ENCODE results near the gene ZNF837.
"Not testable (repeated sequence)": the region's sequence is repeated elsewhere in the genome, so short reads cannot be mapped to it uniquely, and the experiment has no call there.

Gene ZNF837

DNA sequence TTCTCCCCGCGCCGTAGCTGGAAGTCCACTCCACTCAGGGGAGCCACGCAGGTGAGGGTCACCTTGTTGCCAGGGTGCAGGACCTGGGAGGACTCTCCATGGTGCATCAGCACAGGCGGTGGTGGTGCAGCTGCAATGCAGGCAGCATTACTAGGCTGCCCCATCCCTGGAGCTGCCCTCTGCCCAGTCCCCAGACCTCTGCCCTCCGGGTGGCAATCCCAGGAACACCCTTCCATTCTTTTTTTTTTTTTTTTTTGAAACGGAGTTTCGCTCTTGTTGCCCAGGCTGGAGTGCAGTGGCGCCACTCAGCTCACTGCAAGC is 29.3 kb downstream of the ZNF837 start:
- DNase-seq (ENCODE audit: low spot score): no peak

DNA sequence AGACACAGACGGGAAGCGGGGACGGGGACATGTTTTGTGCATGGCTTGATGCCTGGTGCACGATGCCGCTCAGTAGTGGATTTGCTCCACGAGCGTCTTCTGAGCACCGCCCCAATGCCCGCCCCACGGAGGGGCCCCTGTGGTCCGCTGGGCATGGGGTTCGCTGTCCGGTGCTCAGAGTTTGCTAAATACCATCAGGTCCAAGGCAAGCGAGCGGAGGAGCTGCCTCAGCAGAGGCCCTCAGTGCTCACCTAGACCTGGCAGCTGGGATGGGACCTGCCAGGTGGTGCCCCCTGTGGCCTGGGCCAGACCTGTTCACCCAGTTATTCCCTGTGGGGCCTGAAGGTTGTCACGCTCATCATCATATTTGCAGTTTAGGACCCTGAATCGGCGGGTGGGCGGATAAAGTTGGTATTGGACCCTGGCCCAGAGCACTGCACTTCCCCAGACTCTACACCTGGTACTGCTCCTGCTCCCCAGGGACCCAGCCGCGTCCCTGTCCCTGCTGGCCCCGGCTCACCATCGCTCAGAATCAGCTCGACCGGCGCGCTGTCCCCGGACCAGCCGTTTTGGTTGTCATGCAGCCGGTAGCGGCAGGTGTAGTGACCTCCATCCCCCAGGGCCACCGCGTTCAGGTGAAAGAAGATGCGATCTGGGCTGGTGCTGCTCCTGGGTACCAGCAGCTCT is 29.8 kb downstream of the ZNF837 start:
- DNase-seq (ENCODE audit: low spot score): no peak

DNA sequence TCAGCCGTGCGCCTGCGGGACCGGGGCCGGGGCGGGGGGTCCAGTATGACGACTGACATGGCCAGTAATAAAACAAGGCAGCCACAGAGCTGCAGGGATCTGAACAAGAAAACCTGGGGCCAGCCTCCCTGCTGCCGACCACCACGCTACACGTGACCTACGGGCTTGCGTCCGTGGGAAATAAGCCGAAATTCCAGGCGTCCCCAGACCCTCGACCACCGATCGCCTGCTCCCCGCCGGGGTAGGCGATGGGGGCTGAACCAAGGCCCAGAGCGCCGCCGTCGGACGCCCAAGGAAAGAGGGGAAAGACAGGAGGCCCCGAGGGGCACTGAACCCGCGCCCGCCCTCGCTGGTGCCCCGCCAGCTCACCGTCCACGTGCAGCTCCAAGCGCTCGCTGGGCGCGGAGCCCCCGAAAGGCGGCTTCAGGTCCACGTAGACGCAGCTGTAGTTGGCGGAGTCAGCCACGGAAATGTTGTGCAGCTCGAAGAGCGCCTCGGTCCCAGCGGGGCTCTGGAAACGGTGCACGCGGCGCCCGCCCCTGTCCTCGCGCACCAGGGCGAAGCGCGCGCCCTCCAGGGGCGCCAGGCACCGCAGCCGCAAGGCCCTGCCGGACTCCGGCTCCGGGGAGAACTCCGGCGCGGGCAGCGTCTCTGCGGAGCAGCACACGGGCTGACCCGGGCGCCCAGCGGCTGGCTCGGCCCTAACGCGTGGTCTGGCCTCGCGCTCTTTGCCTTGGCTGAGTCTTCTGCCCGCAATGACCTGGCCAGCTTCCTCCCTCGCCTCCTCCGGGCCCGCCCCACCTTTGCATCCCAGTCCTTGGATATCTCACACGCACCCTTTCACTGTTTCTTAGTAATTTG is 30.6 kb downstream of the ZNF837 start:
- no peak for DNase-seq (ENCODE audit: low spot score)

DNA sequence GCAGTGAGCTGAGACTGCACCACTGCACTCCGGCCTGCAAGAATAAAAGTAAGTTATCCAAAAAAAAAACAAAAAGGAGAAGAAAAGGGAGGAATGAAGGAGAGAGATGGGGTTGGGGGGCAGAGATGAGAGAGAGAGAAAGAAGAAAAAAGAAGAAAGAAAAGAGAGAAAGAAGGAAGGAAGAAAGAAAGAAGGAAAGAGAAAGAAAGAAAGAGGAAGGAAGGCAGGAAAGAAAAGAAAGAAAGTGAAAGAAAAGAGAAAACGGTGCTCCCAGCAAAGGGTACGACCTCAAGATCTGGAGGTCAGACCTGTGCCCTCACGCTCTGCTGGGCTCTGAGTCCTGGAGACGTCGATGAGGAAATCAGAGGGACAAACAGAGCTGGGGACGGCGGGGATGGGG is 31.2 kb downstream of the ZNF837 start:
- no peak for DNase-seq (ENCODE audit: low spot score)

DNA sequence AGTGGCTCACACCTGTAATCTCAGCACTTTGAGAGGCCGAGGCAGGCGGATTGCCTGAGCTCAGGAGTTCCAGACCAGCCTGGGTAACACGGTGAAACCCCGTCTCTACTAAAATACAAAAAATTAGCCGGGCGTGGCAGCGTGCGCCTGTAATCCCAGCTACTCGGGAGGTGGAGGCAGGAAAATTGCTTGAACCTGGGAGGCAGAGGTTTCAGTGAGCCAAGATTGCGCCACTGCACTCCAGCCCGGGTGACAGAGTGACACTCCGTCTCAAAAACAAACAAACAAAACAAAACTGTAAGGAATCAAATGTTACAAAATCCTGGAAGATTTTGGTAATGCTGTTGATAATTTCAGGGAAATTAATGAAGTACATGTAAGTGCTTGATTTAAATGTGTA is 32.8 kb downstream of the ZNF837 start:
- DNase-seq (ENCODE audit: low spot score): not testable (repeated sequence)

DNA sequence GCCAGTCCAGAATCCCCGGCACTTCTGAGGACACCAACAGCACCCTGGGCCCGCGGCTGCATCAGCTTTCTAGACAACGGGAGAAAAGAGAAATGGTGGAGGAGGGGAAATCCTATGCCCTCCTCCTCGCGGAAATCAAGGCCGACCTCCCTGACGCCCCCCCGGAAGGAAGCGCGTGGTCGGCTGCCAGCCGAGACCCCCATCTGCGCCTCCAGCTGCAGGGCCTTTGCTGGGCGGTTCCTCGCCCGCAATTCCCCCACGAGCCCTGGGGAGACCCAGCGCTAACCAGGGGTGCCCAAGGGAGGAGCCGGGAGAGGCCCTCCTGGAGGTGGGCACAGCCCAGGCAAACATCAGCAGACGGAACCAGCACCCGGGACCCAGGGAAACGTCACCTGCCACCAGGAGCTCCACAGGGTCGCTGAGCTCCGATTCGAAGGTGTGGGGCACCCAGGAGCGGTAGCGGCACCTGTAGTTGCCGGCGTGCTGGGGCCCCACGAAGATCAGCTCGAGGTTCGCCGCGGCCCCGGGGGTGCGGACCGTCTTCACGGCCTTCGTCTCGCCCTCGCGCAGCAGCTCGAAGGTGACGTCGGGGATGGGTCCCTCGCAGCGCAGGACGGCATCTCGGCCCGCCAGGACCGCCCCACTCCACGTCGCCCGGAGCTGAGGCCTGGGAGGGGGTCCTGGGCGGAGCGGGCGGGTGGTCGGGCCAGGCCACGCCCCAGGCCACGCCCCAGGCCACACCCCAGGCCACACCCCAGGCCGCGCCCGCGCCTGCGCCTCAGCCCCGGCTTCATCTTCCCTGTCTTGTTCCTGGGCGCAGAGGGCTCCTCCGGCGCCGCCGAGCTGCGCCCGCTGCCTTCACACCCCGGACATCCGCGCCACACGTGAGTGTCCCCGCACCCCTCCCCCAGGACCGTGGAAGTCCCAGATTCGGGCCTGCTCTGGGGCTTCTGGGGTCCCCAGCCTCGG is 33.6 kb downstream of the ZNF837 start:
- DNase-seq (ENCODE audit: low spot score): peak; percentile 99

DNA sequence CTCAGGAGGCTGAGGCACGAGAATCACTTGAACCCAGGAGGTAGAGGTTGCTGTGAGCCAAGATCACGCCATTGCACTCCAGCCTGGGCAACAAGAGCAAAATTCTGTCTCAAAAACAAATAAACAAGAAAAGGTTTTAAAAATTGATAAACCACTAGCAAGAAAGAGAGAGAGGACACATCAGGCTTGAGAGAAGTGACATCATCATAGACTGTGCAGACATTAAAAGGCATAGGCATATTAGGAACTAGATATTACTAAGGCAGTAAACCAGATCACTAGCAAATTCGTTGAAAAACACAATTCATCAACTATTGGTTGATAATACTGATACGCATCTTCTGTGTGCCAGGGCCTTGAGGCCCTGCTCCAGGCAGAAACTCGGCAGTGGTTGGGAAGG is 35.3 kb downstream of the ZNF837 start:
- DNase-seq (ENCODE audit: low spot score): no peak

DNA sequence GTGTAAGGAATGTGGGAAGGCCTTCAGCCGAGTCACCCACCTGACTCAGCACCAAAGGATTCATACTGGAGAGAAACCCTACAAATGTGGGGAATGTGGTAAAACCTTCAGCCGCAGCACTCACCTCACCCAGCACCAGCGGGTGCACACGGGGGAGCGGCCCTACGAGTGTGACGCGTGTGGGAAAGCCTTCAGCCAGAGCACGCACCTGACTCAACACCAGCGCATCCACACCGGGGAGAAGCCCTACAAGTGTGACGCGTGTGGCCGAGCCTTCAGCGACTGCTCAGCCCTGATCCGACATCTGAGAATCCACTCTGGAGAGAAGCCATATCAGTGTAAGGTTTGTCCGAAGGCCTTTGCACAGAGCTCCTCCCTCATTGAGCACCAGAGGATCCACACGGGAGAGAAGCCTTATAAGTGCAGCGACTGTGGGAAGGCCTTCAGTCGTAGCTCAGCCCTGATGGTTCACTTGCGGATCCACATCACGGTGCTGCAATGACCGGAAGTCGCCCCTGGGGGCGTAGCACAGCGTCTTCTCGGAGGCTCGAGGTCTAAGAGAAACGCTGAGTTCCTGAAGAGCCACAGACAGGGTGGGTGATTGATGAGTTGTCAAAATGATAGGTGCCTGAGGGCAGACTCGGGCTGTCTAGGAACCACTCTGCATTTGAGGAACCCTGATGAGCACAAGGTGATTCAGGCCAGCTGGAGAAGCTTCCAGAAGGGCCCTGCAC is 41.8 kb downstream of the ZNF837 start:
- DNase-seq (ENCODE audit: low spot score): peak; percentile 84

DNA sequence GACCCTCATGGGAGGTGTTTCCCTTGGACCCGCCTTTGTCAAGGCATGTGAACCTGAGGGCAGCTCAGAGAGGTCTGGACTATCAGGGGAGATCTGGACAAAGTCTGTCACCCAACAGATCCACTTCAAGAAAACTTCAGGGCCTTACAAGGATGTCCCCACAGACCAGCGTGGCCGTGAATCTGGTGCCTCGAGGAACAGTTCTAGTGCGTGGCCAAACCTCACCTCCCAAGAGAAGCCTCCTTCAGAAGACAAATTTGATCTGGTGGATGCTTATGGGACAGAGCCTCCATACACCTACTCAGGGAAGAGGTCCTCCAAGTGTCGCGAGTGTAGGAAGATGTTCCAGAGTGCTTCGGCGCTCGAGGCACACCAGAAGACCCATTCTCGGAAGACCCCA is 42.5 kb downstream of the ZNF837 start:
- no peak for DNase-seq (ENCODE audit: low spot score)

DNA sequence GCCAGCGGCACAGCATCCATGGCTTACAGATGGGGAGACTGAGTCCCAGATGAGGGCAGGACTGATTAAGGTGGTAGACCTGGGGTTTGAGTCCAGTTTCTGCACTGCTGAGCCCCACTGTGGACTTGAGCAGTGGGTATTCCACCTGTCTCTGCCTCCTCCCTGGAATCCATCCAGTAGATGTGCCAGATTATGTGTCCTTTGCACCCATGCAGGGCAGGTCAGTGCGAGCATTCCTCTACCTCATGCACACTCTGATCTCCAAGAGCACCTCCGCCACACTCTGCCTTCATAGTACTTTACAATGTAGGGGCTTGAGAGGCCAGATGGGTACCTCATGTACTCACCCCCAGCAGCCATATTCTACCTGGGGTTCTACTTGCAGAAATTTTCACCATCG is 44.0 kb downstream of the ZNF837 start:
- no peak for DNase-seq (ENCODE audit: low spot score)

DNA sequence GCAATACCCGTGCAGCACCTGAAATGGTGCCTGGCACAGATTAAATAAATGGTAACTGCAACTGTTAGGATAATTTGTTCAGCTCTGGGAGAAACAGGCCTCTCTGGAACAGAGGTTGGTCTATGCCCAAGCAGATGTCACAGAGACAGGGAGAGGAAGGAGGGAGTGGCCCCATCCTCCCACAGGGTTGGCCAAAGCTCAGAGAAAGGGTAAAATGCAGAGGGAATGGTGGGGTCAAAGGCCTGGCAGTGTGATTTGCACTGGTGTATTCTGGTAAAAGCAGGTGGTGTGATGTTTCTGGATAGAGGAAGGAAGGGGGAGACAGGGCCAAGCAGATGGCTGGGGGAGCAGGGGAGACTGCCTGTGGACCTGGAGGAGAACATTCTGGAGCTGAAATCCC is 44.6 kb downstream of the ZNF837 start:
- DNase-seq (ENCODE audit: low spot score): no peak

DNA sequence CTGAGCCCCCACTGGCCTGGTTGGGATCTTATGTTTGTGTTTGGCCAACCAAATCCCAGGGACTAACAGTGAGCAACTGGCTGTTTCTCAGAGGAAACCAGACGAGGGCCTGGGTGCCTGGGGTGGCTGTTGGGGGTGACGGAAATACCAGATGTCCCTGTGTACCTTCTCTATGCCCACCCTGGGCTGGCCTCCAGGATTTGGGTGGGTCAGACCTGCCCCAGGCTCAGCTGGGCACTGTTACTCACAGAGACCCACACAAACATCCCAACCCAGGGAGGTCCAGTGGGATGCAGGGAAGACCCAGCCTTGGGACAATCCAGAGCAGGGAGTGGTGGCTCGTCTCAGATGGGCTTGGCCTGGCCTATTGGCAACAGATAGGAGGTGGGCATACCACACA is 45.2 kb downstream of the ZNF837 start:
- DNase-seq (ENCODE audit: low spot score): no peak

DNA sequence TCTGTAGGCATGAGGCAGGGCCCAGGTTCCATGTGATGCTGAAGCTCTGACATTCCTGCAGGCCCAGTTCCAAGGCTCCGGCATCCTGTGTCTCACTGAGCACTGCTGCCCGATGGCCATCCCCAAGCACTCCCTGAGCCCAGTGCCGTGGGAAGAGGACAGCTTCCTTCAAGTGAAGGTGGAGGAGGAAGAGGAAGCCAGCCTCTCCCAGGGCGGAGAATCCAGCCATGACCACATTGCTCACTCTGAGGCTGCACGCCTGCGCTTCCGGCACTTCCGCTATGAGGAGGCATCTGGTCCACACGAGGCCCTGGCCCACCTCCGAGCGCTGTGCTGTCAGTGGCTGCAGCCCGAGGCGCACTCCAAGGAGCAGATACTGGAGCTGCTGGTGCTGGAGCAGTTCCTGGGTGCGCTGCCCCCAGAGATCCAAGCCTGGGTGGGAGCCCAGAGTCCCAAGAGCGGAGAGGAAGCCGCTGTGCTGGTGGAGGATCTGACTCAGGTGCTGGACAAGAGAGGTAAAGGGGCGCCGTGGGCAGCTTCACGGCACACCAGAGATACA is 46.1 kb downstream of the ZNF837 start:
- DNase-seq (ENCODE audit: low spot score): no peak

DNA sequence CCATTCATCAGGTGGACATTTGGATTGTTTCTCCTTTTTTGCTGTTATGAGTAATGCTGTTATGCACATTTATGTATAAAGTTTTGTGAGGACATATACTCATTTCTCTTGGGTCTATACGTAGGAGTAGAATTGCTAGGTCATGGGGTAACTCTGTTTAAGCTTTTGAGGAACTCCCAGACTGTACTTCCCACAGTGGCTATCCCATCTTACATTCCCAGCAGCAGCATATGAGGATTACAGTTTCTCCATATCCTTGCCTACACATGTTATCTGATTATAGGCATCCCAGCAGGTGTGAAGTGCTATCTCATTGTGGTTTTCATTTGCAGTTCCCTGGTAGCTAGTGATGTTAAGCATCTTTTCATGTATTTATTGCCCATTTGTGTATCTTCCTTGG is 48.1 kb downstream of the ZNF837 start:
- DNase-seq (ENCODE audit: low spot score): no peak

DNA sequence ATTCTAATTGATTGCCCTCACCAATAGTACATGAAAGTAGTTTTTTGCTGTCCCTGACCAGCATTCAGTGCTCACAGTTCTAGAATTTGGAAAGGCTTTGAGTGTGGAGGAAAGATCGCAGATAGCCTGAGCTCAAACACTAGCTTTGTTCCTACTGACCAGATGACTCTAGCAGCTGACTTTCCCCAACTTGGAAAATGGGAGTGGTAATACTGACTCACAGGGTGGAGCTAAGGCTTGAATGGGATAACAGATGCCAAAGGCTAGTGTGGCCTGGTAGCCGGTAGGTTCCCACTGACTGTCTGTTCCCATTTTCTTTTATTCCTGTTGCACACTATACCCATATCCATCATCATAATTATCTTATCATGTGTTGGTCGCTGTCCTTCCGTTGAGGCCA is 50.4 kb downstream of the ZNF837 start:
- peak; percentile 46 for DNase-seq (ENCODE audit: low spot score)

DNA sequence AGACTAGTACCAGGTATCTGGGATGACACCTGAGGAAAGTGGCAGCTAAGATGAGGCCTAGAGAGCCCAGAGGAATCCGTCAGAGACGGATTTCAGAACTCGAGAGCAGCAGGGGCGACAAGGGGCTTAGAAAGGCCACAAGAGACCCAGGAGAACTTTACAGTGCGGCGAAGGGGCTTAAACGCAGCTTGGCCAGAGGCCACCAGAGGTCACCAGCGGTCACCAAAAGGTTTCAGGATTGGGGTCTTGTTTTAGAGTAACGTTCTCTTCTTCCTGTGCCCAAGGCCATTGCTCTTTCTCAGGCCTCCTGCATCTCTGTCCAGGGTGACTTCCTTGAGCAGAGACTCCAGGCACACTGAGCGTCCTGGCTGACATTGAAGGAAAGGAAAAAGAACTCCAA is 51.8 kb downstream of the ZNF837 start:
- peak; percentile 70 for DNase-seq (ENCODE audit: low spot score)

DNA sequence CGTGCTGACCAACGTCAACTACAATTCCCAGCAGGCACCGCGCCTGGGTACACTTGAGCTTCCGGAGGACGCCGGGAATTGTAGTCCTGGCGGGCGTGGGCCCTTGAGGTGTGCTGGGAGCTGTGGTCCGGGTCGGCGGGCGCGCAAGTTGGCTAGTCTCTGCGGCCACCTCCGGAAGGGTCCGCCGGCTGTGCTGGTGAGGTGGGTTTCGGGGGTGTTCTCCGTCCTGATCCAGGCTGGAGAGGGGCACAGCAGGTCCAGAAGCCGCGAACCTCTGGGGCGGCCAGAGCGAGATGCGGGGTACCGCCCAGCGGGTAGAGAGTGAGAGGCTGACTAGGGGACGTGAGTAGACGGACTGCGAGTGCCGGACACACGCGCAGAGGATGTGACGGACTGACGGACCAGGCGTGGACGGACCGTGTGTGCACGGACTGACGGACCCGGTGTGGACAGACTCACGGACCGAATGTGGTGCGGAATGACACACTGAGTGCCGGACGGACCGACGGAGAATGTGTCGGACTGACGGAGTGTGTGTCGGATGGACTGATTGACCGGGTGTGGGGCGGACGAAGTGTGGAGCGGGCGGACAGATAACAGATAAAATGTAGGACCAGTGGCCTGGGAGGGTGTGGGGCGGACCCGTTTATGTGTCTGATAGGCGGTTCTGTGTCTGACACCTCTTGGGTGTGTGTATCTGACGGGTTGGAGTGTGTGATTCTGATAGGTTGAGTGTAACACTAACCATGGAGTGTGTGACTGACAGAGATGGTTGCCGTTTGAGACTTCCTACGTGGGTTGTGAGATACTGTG is 53.7 kb downstream of the ZNF837 start, which contains the start of gene ZSCAN22:
Gene ZSCAN22 (plus strand): TSS at position 81 of the 813 bp plus-strand sequence. CDS start 7,809 bp downstream, outside the sequence.
- peak; percentile 98 for DNase-seq (ENCODE audit: low spot score)

DNA sequence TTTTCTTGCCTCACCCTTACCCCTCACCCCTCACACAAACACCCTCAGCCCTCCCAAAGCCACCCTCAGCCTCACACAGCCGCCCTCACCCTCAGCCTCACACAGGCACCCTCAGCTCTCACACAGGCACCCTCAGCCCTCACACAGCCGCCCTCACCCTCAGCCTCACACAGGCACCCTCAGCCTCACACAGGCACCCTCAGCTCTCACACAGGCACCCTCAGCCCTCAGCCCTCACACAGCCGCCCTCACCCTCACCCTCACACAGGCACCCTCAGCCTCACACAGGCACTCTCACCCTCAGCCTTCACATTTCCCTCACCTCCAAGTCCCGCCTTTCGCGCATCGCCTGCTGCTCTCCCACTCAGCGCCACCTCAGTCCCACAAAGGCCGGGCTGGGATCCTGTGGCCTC is 54.3 kb downstream of the ZNF837 start:
- no peak for DNase-seq (ENCODE audit: low spot score)

DNA sequence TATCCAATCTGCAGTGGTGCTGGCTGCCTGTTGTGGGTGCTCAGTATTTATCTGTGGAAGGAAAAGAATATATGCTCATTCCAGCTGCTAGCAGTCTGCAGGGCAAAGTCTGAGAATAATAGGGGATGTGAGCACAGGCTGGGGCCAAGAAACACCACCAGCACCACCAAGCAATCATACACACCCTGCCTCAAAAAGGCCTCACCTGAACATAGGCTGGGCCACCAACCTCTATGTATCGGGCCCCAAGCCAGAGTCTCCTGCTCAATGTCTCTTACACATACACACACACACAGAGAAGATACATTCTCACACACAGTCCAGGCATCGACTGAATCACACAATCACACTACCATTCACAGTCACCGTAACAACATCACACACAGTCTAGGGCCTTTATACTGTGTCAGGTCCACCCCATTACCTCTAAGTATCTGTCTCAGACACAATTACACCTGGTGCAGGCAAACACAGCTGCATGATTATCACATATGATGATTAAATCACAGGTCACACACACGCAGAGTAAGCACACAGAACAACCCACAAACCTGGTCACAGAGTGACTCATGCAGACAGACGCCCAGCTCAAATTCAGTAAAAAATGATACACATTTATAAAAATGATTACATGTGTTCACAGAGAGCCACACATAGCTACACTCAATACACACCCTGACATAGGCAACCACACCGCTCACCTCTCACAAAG is 55.4 kb downstream of the ZNF837 start:
- no peak for DNase-seq (ENCODE audit: low spot score)

DNA sequence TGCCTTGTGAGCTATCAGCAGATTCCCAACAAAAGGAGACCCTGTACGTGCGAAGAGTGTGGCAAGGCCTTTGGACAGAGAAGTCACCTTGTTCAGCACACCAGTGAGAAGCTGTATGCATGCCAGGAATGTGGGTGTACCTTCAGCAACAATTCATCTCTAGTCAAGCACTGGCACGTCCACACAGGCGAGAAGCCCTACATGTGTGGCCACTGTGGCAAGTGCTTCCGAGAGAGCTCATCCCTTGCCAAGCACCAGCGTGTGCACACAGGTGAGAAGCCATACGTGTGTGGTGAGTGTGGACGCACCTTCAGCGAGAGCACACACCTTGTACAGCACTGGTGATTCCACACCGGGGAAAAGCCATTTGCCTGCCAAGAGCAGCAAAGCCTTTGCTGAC is 61.6 kb downstream of the ZNF837 start:
- DNase-seq (ENCODE audit: low spot score): no peak

Data from iPS-NIHi11 (cell line).